GM23338 (cell line): ENCODE results near the gene NEUROG3. TPM values are rescaled to one million over a fixed set of nuclear protein-coding genes. Genes with fewer than 3 reads are reported as not detected.

Source experiments
- ATAC-seq: fragments of 200-7000 bp; cut with Tn5 transposase; 3 replicates; pipeline ENCODE4 v1.9.1; 2020
- DNase-seq: peaks from one replicate; pipeline ENCODE4 v3.0.0-alpha.2; 2015; ENCODE audit warnings: low spot score
- H2AFZ ChIP-seq: fragments of 200-600 bp; sonication (generic); 2 replicates; pipeline ENCODE4 v1.8.0; 2016; ENCODE audit warnings: antibody characterized with exemption, mild to moderate bottlenecking, moderate library complexity
- H3F3A ChIP-seq: fragments of 200-600 bp; sonication (generic); replicated peaks from 2 replicates; pipeline ENCODE4 v1.8.0; 2017; ENCODE audit warnings: antibody characterized with exemption, mixed run types, low read depth
- H3K27ac ChIP-seq: fragments of 200-600 bp; sonication (generic); 2 replicates; pipeline ENCODE4 v1.6.1; 2016; ENCODE audit warnings: low read depth
- H3K27me3 ChIP-seq: fragments of 200-600 bp; sonication (generic); 2 replicates; pipeline ENCODE4 v1.8.0; 2016; ENCODE audit warnings: mild to moderate bottlenecking, mixed run types, moderate library complexity; ENCODE audit not compliant: insufficient read depth
- H3K36me3 ChIP-seq: fragments of 200-600 bp; sonication (generic); 2 replicates; pipeline ENCODE4 v1.8.0; 2016; ENCODE audit warnings: mild to moderate bottlenecking; ENCODE audit not compliant: insufficient read depth
- H3K4me1 ChIP-seq: fragments of 200-600 bp; sonication (generic); 2 replicates; pipeline ENCODE4 v1.8.0; 2016; ENCODE audit warnings: mild to moderate bottlenecking, moderate library complexity; ENCODE audit not compliant: insufficient read depth
- H3K4me2 ChIP-seq: fragments of 200-600 bp; sonication (generic); 2 replicates; pipeline ENCODE4 v1.7.1; 2017; ENCODE audit warnings: mixed run types
- H3K4me3 ChIP-seq: fragments of 200-600 bp; sonication (generic); 2 replicates; pipeline ENCODE4 v1.6.1; 2016; ENCODE audit warnings: mixed run types
- H3K79me2 ChIP-seq: fragments of 200-600 bp; sonication (generic); replicated peaks from 2 replicates; pipeline ENCODE4 v1.8.0; 2017; ENCODE audit warnings: mild to moderate bottlenecking; ENCODE audit not compliant: insufficient read depth
- H3K9me2 ChIP-seq: fragments of 200-600 bp; sonication (generic); 2 replicates; pipeline ENCODE4 v1.8.0; 2017; ENCODE audit not compliant: insufficient read depth
- H4K20me1 ChIP-seq: fragments of 200-600 bp; sonication (generic); replicated peaks from 2 replicates; pipeline ENCODE4 v1.8.0; 2017; ENCODE audit warnings: mild to moderate bottlenecking; ENCODE audit not compliant: insufficient read depth
- H3K27ac Mint-ChIP-seq: 2 replicates; pipeline ENCODE4 v1.8.0; 2020; ENCODE audit warnings: inconsistent platforms, mild to moderate bottlenecking, moderate library complexity, mixed read lengths
- H3K27me3 Mint-ChIP-seq: 3 replicates; pipeline ENCODE4 v1.8.0; 2022; ENCODE audit warnings: low read depth, mild to moderate bottlenecking, moderate library complexity, mixed read lengths, inconsistent platforms; ENCODE audit not compliant: insufficient read depth, poor library complexity
- H3K36me3 Mint-ChIP-seq: 3 replicates; pipeline ENCODE4 v1.8.0; 2021; ENCODE audit warnings: low read depth, mild to moderate bottlenecking, inconsistent platforms, moderate library complexity, mixed read lengths
- H3K4me1 Mint-ChIP-seq: 3 replicates; pipeline ENCODE4 v1.8.0; 2020; ENCODE audit warnings: mild to moderate bottlenecking, inconsistent platforms, mixed read lengths
- H3K4me3 Mint-ChIP-seq: 3 replicates; pipeline ENCODE4 v1.8.0; 2021; ENCODE audit warnings: moderate library complexity, mild to moderate bottlenecking, inconsistent platforms, mixed read lengths
- H3K9me3 Mint-ChIP-seq: 3 replicates; pipeline ENCODE4 v1.8.0; 2020; ENCODE audit warnings: moderate library complexity, mild to moderate bottlenecking, inconsistent platforms, mixed read lengths
- CREB1 ChIP-seq: fragments of 250-450 bp; sonication (Bioruptor Pico); IDR thresholded peaks from 2 replicates; pipeline ENCODE4 v1.5.0; 2020; ENCODE audit warnings: low read depth, mild to moderate bottlenecking, moderate library complexity
- CTCF ChIP-seq, 2 experiments: fragments of 200-600 bp in 1 of 2; sonication (generic) in 1 of 2; conservative IDR thresholded peaks; 2 replicates each; pipeline versions ENCODE4 v1.5.1 to v1.6.1; 2016 to 2017; ENCODE audit warnings: antibody characterized with exemption in 2 of 2, low read depth in 2 of 2, mild to moderate bottlenecking in 2 of 2, moderate library complexity in 1 of 2
- EZH2 ChIP-seq: fragments of 200-600 bp; sonication (generic); IDR thresholded peaks from one replicate; pipeline ENCODE4 v1.8.0; 2017; ENCODE audit warnings: antibody characterized with exemption, mild to moderate bottlenecking, low read depth; ENCODE audit not compliant: unreplicated experiment
- EZH2phosphoT487 ChIP-seq: fragments of 200-600 bp; sonication (generic); IDR thresholded peaks from one replicate; pipeline ENCODE4 v1.8.1; 2018; ENCODE audit warnings: antibody characterized with exemption; ENCODE audit not compliant: unreplicated experiment
- JUNB ChIP-seq: IDR thresholded peaks from one replicate; pipeline ENCODE4 v1.6.1; 2016; ENCODE audit warnings: antibody characterized with exemption; ENCODE audit not compliant: unreplicated experiment
- NANOG ChIP-seq: IDR thresholded peaks from 2 replicates; pipeline ENCODE4 v1.6.1; 2016; ENCODE audit warnings: antibody characterized with exemption, borderline replicate concordance
- POLR2AphosphoS5 ChIP-seq: IDR thresholded peaks from 2 replicates; pipeline ENCODE4 v1.6.1; 2016; ENCODE audit warnings: antibody characterized with exemption, low read depth
- ZNF114 ChIP-seq: fragments of 250-450 bp; sonication (Bioruptor Pico); IDR thresholded peaks from 2 replicates; pipeline ENCODE4 v1.5.0; 2020; ENCODE audit warnings: mild to moderate bottlenecking, moderate library complexity
- ZNF331 ChIP-seq: fragments of 250-450 bp; sonication (Bioruptor Pico); IDR thresholded peaks from 2 replicates; pipeline ENCODE4 v1.5.0; 2020; ENCODE audit warnings: low read depth, mild to moderate bottlenecking, moderate library complexity
- ZNF462 ChIP-seq: fragments of 250-450 bp; sonication (Bioruptor Pico); IDR thresholded peaks from 2 replicates; pipeline ENCODE4 v1.5.0; 2020; ENCODE audit warnings: mild to moderate bottlenecking, moderate library complexity
- polyA plus RNA-seq: library from polyadenylated mRNA; unstranded; fragments of >200 nt; fragmentation: Nextera tagmentation; extraction: Ambion mirVana; gene quantifications from 2 replicates; pipeline ENCODE4 v1.2.1, GENCODE V29; 2016
- total RNA-seq: library from RNA; depleted of rRNA; stranded (reverse); fragments of >200 nt; shearing (Covaris generic); gene quantifications from 2 replicates; pipeline ENCODE4 v1.2.3, GENCODE V29; 2014
- TF ChIP-seq, protein P1 (sequence below): IDR thresholded peaks from 2 replicates; pipeline ENCODE4 v1.6.1; 2016; ENCODE audit warnings: antibody characterized with exemption
- TF ChIP-seq, protein P2 (sequence below): IDR thresholded peaks from one replicate; pipeline ENCODE4 v1.6.1; 2018; ENCODE audit warnings: antibody characterized with exemption; ENCODE audit not compliant: unreplicated experiment

Gene NEUROG3
- total and polyA plus RNA-seq, 2 experiments from 2014 or later, result not detected

DNA sequence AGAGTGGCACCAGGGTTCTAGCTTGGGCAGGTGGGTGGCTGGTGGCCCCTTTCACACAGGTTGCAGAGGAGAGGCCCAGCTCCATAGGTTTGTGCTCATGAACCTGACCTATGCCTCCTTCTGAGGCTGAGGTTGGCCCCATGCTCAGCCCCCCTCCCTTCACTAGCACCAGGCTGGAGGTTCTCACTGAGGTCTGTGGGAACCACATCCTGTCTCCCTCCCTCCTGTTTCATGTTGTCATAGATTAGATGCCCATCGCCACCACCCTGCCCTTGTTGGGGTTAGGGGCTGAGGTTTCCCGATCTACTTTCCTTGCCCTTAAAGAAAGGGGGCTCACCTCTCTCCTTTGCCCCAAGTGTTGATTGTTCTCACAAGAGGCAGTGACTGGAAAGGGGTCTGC, 14.7 kb downstream of the NEUROG3 start:
- Histone ChIP-seq H3K36me3 (no peaks in the 10 kb centered on the region), H3K4me1 (peaks cover 11% of the 10 kb centered on the region; the same call in 1 of the 2 replicates), H3K27ac (no peak overlapping the region), H3K9me2 (no peaks in the 10 kb centered on the region), H4K20me1 (no peaks in the 10 kb centered on the region; the same call in 1 of the 2 replicates), H3K4me2 (no peak overlapping the region), H3K4me3 (no peak overlapping the region), H3K27me3 (peaks cover 5% of the 10 kb centered on the region; the same call in 1 of the 2 replicates), H3K79me2 (no peaks in the 10 kb centered on the region), H2AFZ (no peak overlapping the region), H3F3A (no peaks in the 10 kb centered on the region)
- peaks cover 10% of the 10 kb centered on the region for H3K27me3 Mint-ChIP-seq
- ATAC-seq (no peak), DNase-seq (no peak)
- no peaks in the 10 kb centered on the region for H3K9me3 Mint-ChIP-seq
- TF ChIP-seq, protein P1, sequence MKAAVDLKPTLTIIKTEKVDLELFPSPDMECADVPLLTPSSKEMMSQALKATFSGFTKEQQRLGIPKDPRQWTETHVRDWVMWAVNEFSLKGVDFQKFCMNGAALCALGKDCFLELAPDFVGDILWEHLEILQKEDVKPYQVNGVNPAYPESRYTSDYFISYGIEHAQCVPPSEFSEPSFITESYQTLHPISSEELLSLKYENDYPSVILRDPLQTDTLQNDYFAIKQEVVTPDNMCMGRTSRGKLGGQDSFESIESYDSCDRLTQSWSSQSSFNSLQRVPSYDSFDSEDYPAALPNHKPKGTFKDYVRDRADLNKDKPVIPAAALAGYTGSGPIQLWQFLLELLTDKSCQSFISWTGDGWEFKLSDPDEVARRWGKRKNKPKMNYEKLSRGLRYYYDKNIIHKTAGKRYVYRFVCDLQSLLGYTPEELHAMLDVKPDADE, result no peak
- TF ChIP-seq EZH2phosphoT487 (no peak), CREB1 (CRISPR knock-in tag) (no peak), ZNF331 (CRISPR knock-in tag) (no peak), JUNB (no peak), ZNF114 (no peak), NANOG (no peak), EZH2 (no peak), POLR2AphosphoS5 (no peak), CTCF (conservative IDR thresholded peaks at IDR 0.05; ENCODE audit: low read depth in 2 of 2) (no peak), ZNF462 (no peak)
- TF ChIP-seq, protein P2, sequence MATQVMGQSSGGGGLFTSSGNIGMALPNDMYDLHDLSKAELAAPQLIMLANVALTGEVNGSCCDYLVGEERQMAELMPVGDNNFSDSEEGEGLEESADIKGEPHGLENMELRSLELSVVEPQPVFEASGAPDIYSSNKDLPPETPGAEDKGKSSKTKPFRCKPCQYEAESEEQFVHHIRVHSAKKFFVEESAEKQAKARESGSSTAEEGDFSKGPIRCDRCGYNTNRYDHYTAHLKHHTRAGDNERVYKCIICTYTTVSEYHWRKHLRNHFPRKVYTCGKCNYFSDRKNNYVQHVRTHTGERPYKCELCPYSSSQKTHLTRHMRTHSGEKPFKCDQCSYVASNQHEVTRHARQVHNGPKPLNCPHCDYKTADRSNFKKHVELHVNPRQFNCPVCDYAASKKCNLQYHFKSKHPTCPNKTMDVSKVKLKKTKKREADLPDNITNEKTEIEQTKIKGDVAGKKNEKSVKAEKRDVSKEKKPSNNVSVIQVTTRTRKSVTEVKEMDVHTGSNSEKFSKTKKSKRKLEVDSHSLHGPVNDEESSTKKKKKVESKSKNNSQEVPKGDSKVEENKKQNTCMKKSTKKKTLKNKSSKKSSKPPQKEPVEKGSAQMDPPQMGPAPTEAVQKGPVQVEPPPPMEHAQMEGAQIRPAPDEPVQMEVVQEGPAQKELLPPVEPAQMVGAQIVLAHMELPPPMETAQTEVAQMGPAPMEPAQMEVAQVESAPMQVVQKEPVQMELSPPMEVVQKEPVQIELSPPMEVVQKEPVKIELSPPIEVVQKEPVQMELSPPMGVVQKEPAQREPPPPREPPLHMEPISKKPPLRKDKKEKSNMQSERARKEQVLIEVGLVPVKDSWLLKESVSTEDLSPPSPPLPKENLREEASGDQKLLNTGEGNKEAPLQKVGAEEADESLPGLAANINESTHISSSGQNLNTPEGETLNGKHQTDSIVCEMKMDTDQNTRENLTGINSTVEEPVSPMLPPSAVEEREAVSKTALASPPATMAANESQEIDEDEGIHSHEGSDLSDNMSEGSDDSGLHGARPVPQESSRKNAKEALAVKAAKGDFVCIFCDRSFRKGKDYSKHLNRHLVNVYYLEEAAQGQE, result no peak
- no peak overlapping the region for H3K4me3 Mint-ChIP-seq
- H3K36me3 Mint-ChIP-seq, result no peaks in the 10 kb centered on the region
- H3K4me1 Mint-ChIP-seq, result peaks cover 22% of the 10 kb centered on the region
- no peak overlapping the region for H3K27ac Mint-ChIP-seq
